Vagina (tissue), 2 donors: ENCODE data around the gene KHNYN. TPM values are rescaled to one million over a fixed set of nuclear protein-coding genes. Genes with fewer than 3 reads are reported as not detected.
A peak's percentile ranks its signal among the peaks of the same experiment; 100 is the strongest.

Source experiments
- DNase-seq, 2 donors: peaks; one replicate each; pipeline ENCODE4 v3.0.0-alpha.2; 2017; ENCODE audit errors: extremely low spot score in 2 of 2
- H3K27ac ChIP-seq: fragments of 200-600 bp; sonication (generic); one replicate; pipeline ENCODE4 v1.5.1; 2019
- H3K27me3 ChIP-seq: fragments of 200-600 bp; sonication (generic); one replicate; pipeline ENCODE4 v1.5.1; 2019
- H3K36me3 ChIP-seq, 2 donors: fragments of 200-600 bp; sonication (generic); one replicate each; pipeline ENCODE4 v1.5.1; 2017 to 2019
- H3K4me1 ChIP-seq: fragments of 200-600 bp; sonication (generic); one replicate; pipeline ENCODE4 v1.5.1; 2019
- H3K4me3 ChIP-seq, 2 donors: fragments of 200-600 bp; sonication (generic); 1 replicate in 1 of 2; 2 replicates in 1 of 2; pipeline ENCODE4 v1.5.1; 2016 to 2019
- H3K9me3 ChIP-seq: fragments of 200-600 bp; sonication (generic); one replicate; pipeline ENCODE4 v1.5.1; 2019
- POLR2A ChIP-seq, 2 donors: fragments of 450-650 bp; IDR thresholded peaks; one replicate each; pipeline ENCODE4 v1.6.1; 2017; ENCODE audit warnings: antibody characterized with exemption in 2 of 2, mild to moderate bottlenecking in 2 of 2, moderate library complexity in 2 of 2
- POLR2AphosphoS5 ChIP-seq, 2 donors: sonication (generic); formaldehyde crosslinking; IDR thresholded peaks; one replicate each; pipeline ENCODE4 v1.9.0; 2017; ENCODE audit warnings: antibody characterized with exemption in 2 of 2, mild to moderate bottlenecking in 2 of 2, low read depth in 1 of 2; ENCODE audit not compliant: insufficient read depth in 1 of 2
- intact Hi-C: fragments of 100-400 bp; cut with DNase I; formaldehyde crosslinking; loops from one replicate; pipeline ENCODE4 v1.15.1; 2023
- total RNA-seq: library from RNA; depleted of rRNA; stranded (reverse); fragments of >200 nt; gene quantifications from one replicate; pipeline ENCODE4 v1.2.3, GENCODE V29; 2016
- TF ChIP-seq, protein P1 (sequence below), 3 experiments: fragments of 450-650 bp in 2 of 3; fragments of 200-600 bp in 1 of 3; sonication (generic) in 1 of 3; IDR thresholded peaks; one replicate each; pipeline ENCODE4 v1.5.1; 2017 to 2019; ENCODE audit warnings: antibody characterized with exemption in 3 of 3, mild to moderate bottlenecking in 2 of 3, moderate library complexity in 2 of 3

Gene KHNYN
- total RNA-seq, 1 donor from 2014 or later: 41.7 TPM

DNA sequence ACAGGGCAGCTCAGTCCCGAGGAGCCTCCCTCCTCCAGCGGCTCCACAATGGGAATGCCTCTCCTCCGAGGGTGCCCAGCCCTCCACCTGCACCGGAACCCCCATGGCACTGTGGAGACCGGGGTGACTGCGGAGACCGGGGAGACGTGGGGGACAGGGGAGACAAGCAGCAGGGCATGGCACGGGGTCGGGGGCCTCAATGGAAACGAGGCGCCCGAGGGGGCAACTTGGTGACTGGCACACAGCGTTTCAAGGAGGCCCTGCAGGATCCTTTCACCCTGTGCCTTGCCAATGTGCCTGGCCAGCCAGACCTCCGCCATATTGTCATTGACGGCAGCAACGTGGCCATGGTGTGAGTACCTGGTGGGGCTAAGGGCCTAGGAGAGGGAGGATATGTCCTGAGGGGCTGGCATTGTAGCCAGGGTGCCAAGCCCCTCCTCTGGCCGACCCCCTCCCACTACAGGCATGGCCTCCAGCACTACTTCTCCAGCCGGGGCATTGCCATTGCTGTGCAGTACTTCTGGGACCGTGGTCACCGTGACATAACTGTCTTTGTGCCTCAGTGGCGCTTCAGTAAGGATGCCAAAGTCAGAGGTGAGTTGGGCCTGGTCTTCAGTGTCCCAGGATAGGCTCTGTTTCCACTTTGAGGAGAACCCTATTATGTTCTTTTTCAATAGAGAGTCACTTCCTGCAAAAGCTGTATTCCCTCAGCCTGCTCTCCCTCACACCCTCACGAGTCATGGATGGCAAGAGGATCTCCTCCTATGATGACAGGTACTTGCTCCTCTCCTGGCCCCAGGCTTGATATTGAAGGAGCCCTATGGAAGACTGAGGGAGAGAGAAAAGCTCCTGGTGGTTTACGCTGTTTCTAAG is 2.7 kb downstream of the KHNYN start:
- peak; percentile 77 to 88 for DNase-seq
- Histone ChIP-seq H3K36me3 (peaks cover 0 to 38% of the 10 kb centered on the region in 2 donors), H3K4me3 (peak overlapping the region; percentile 2 to 93), H3K4me1 (peaks cover 62% of the 10 kb centered on the region), H3K27me3 (no peaks in the 10 kb centered on the region), H3K27ac (peak overlapping the region; percentile 92), H3K9me3 (no peaks in the 10 kb centered on the region)
- intact Hi-C loops: loop anchor here (2.0 to 5.0 kb wide), 2 partner anchors 100 to 190 kb away; partner anchors contain the start of gene TINF2
- TF ChIP-seq POLR2AphosphoS5 (IDR thresholded peaks at IDR 0.05; ENCODE audit: insufficient read depth in 1 of 2, low read depth in 1 of 2) (no peak), POLR2A (IDR thresholded peaks at IDR 0.05) (no peak)

DNA sequence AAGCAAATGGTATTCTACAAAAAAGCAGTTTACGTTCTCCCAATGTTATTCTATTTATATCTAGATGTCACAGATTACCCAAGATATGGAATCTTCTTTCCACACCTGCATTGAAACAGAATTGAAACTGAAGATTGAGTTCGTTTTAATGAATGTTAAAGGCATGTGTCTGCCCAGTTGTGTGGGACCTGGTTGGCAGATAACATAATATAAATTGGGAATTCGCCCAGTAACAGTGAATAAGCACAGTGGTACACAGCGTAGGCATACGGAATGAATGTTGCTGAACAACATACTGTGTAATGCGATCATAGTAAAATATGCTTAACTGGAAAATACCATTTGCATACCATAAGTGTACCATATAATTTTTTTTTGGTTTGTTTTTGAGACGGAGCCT is 4.3 kb downstream of the KHNYN start:
- Histone ChIP-seq H3K9me3 (no peaks in the 10 kb centered on the region), H3K27ac (no peak overlapping the region), H3K36me3 (peaks cover 0 to 52% of the 10 kb centered on the region in 2 donors), H3K27me3 (no peaks in the 10 kb centered on the region), H3K4me1 (peaks cover 61% of the 10 kb centered on the region), H3K4me3 (no peak overlapping the region)
- intact Hi-C loops: loop anchor here (5.0 kb wide), 1 partner anchor 192 kb away; the partner anchor contains the start of gene TINF2
- no peak for DNase-seq
- TF ChIP-seq POLR2A (IDR thresholded peaks at IDR 0.05): no peak
- TF ChIP-seq, protein P1, sequence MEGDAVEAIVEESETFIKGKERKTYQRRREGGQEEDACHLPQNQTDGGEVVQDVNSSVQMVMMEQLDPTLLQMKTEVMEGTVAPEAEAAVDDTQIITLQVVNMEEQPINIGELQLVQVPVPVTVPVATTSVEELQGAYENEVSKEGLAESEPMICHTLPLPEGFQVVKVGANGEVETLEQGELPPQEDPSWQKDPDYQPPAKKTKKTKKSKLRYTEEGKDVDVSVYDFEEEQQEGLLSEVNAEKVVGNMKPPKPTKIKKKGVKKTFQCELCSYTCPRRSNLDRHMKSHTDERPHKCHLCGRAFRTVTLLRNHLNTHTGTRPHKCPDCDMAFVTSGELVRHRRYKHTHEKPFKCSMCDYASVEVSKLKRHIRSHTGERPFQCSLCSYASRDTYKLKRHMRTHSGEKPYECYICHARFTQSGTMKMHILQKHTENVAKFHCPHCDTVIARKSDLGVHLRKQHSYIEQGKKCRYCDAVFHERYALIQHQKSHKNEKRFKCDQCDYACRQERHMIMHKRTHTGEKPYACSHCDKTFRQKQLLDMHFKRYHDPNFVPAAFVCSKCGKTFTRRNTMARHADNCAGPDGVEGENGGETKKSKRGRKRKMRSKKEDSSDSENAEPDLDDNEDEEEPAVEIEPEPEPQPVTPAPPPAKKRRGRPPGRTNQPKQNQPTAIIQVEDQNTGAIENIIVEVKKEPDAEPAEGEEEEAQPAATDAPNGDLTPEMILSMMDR (IDR thresholded peaks at IDR 0.05): no peak
- TF ChIP-seq POLR2AphosphoS5 (IDR thresholded peaks at IDR 0.05; ENCODE audit: insufficient read depth in 1 of 2, low read depth in 1 of 2): no peak

DNA sequence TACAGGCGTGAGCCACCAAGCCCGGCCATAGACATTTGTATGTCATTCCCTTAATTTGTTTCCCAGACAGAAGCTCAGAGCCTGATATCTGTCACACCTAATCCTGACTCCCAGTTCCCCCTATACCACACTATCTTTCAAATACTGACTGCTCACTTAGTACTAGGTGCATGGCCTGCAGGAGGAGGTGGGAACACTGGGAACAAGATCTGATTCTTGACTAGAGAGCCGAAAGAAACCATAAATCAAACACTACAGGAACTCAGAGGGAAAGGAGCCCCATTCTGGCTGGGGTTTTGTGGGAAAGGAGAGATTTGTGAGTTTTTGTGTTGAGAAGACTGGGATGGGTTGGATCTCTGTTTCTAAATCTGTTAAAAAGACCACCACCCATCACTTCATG is 4.9 kb downstream of the KHNYN start:
- no peak overlapping the region for H3K27ac ChIP-seq
- intact Hi-C loops: loop anchor here (5.0 kb wide), 1 partner anchor 192 kb away; the partner anchor contains the start of gene TINF2
- peak in 1 of 2 donors; percentile 58 for DNase-seq
- no peaks in the 10 kb centered on the region for H3K9me3 ChIP-seq
- H3K4me1 ChIP-seq: peaks cover 57% of the 10 kb centered on the region
- H3K4me3 ChIP-seq: no peak overlapping the region
- H3K36me3 ChIP-seq: peaks cover 0 to 59% of the 10 kb centered on the region in 2 donors
- no peaks in the 10 kb centered on the region for H3K27me3 ChIP-seq
- TF ChIP-seq, protein P1 (IDR thresholded peaks at IDR 0.05): no peak
- TF ChIP-seq POLR2A (IDR thresholded peaks at IDR 0.05): no peak
- TF ChIP-seq POLR2AphosphoS5 (IDR thresholded peaks at IDR 0.05; ENCODE audit: insufficient read depth in 1 of 2, low read depth in 1 of 2): no peak

DNA sequence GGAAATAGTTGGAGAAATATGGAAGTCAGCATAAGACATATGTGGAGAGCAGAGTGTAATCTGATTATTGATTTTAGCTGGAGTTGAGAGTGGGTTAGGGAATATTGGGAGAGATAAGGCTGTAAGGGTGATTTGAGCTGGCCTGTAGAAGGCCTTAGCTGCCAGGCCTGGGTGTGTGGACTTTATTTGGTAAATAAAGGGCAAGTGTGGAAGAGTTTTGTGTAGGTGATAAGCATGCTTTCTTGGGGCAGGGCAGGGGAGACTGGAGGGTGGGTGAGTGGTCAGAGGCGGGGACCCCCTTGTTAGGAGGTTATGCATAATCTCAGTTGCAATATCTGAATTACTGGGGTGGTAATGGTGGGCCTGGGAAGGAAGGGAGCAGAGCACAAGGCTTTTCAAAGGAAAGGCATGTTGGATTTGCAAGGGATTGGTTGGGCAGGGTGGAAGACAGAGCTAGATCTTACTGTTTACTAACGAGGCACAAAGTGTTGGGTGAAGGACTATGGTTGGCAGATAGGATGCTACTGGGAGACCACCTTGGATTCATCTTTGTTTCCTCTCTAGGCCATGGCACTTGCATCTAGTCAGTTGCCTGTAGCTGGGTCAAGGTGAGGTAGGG is 5.5 kb downstream of the KHNYN start:
- H3K27me3 ChIP-seq: no peaks in the 10 kb centered on the region
- H3K27ac ChIP-seq: no peak overlapping the region
- peaks cover 63% of the 10 kb centered on the region for H3K4me1 ChIP-seq
- TF ChIP-seq POLR2AphosphoS5 (IDR thresholded peaks at IDR 0.05; ENCODE audit: insufficient read depth in 1 of 2, low read depth in 1 of 2): no peak
- no peak for TF ChIP-seq POLR2A (IDR thresholded peaks at IDR 0.05)
- TF ChIP-seq, protein P1 (IDR thresholded peaks at IDR 0.05): no peak
- no peaks in the 10 kb centered on the region for H3K9me3 ChIP-seq
- DNase-seq: peak in 1 of 2 donors; percentile 37
- intact Hi-C loops: no loop called here
- no peak overlapping the region for H3K4me3 ChIP-seq
- H3K36me3 ChIP-seq: peaks cover 0 to 65% of the 10 kb centered on the region in 2 donors

DNA sequence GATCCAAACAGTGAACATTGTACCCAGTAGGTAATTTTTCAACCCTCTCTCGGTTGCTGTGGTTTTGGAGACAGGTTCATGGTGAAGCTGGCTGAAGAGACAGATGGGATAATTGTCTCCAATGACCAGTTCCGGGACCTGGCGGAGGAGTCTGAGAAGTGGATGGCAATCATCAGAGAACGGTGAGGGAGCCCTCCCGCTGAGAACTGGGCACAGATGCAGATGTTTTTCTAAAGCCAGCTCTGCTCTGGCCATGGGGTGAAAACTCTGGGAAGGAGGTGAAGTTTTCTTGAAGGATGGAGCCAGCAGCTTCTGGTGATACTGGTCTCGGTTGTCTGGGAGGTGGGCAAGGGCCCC is 6.2 kb downstream of the KHNYN start:
- intact Hi-C loops: no loop called here
- H3K4me1 ChIP-seq: peaks cover 63% of the 10 kb centered on the region
- TF ChIP-seq, protein P1 (IDR thresholded peaks at IDR 0.05): no peak
- TF ChIP-seq POLR2A (IDR thresholded peaks at IDR 0.05) (no peak), POLR2AphosphoS5 (IDR thresholded peaks at IDR 0.05; ENCODE audit: insufficient read depth in 1 of 2, low read depth in 1 of 2) (no peak)
- H3K27me3 ChIP-seq: no peaks in the 10 kb centered on the region
- H3K4me3 ChIP-seq: no peak overlapping the region
- peak overlapping the region; percentile 67 for H3K27ac ChIP-seq
- DNase-seq: no peak
- peaks cover 0 to 66% of the 10 kb centered on the region in 2 donors for H3K36me3 ChIP-seq
- H3K9me3 ChIP-seq: no peaks in the 10 kb centered on the region
